Kidney (tissue), 14 donors: ENCODE data around the gene POR. TPM values are rescaled to one million over a fixed set of nuclear protein-coding genes. Genes with fewer than 3 reads are reported as not detected.
"Not testable (repeated sequence)": the region's sequence is repeated elsewhere in the genome, so short reads cannot be mapped to it uniquely, and the experiment has no call there.

Source experiments
- DNase-seq, 5 donors: peaks; one replicate each; pipeline ENCODE4 v3.0.0-alpha.2; 2013 to 2020
- FAIRE-seq: peaks from 2 replicates; lab custom pipeline; 2012; peaks lifted over from hg19 to GRCh38; lab: Jason Lieb, UNC
- H3K27ac ChIP-seq, 2 donors: one replicate each; pipeline ENCODE4 v1.7.0; 2013; ENCODE audit warnings: low read depth in 2 of 2, low read length in 2 of 2, inconsistent platforms in 1 of 2
- H3K27me3 ChIP-seq: one replicate; pipeline ENCODE4 v1.7.1; 2013; ENCODE audit warnings: low read length, inconsistent platforms; ENCODE audit not compliant: control insufficient read depth, insufficient read depth
- H3K36me3 ChIP-seq, 3 donors: one replicate each; pipeline versions ENCODE4 v1.7.0 to v1.7.1; 2013; ENCODE audit warnings: low read length in 3 of 3, control low read depth in 1 of 3, inconsistent platforms in 1 of 3; ENCODE audit not compliant: insufficient read depth in 3 of 3, control insufficient read depth in 2 of 3
- H3K4me1 ChIP-seq, 3 donors: one replicate each; pipeline versions ENCODE4 v1.7.0 to v1.7.1; 2013; ENCODE audit warnings: low read length in 3 of 3, inconsistent platforms in 1 of 3, low read depth in 1 of 3; ENCODE audit not compliant: control insufficient read depth in 2 of 3, insufficient read depth in 2 of 3
- H3K4me3 ChIP-seq, 3 donors: one replicate each; pipeline versions ENCODE4 v1.7.0 to v1.8.1; 2013; ENCODE audit warnings: low read length in 3 of 3, control low read depth in 1 of 3, inconsistent platforms in 1 of 3
- H3K9ac ChIP-seq, 3 donors: one replicate each; pipeline versions ENCODE4 v1.7.0 to v1.7.1; 2013; ENCODE audit warnings: low read length in 3 of 3, control low read depth in 1 of 3, inconsistent platforms in 1 of 3
- H3K9me3 ChIP-seq, 3 donors: one replicate each; pipeline versions ENCODE4 v1.7.0 to v1.7.1; 2013; ENCODE audit warnings: low read length in 3 of 3, control low read depth in 1 of 3, inconsistent platforms in 1 of 3; ENCODE audit not compliant: control insufficient read depth in 2 of 3, insufficient read depth in 1 of 3
- intact Hi-C: fragments of 100-400 bp; cut with DNase I; formaldehyde crosslinking; loops from one replicate; pipeline ENCODE4 v1.11.1; 2022
- polyA plus RNA-seq: library from polyadenylated mRNA; stranded (reverse); fragments of 350-450 nt; fragmentation: Illumina TruSeq; extraction: RNeasy Lipid Tissue Mini Kit (QIAGEN cat#74804); gene quantifications from one replicate; pipeline ENCODE4 v1.2.3, GENCODE V29; 2014; ENCODE audit warnings: low read depth, low replicate concordance; ENCODE audit not compliant: insufficient read depth
- total RNA-seq: library from RNA; stranded (reverse); fragmentation: NEBNext Ultra II Directional; extraction: Animal tissue kit (Norgen Biotek cat#: 25700); gene quantifications from one replicate; pipeline ENCODE4 v1.2.1, GENCODE V29; 2021
- TF ChIP-seq, protein P1 (sequence below): IDR thresholded peaks from 3 replicates; pipeline ENCODE4 v1.5.1; 2012; ENCODE audit warnings: mild to moderate bottlenecking, moderate library complexity, borderline replicate concordance; ENCODE audit not compliant: insufficient read depth; ENCODE audit errors: extremely low read depth
- donor health status: control.
- donor health status: control.
- donor health status: control.
- donor health status: control.
- donor health status: control.
- donor health status: DM: yes; HTN: yes; CAD: no.
- donor health status: Normal renal cell carcinoma (clear cell type).

POR gene
- total and polyA plus RNA-seq, 2 donors from 2014 or later: 122 to 130 TPM

DNA sequence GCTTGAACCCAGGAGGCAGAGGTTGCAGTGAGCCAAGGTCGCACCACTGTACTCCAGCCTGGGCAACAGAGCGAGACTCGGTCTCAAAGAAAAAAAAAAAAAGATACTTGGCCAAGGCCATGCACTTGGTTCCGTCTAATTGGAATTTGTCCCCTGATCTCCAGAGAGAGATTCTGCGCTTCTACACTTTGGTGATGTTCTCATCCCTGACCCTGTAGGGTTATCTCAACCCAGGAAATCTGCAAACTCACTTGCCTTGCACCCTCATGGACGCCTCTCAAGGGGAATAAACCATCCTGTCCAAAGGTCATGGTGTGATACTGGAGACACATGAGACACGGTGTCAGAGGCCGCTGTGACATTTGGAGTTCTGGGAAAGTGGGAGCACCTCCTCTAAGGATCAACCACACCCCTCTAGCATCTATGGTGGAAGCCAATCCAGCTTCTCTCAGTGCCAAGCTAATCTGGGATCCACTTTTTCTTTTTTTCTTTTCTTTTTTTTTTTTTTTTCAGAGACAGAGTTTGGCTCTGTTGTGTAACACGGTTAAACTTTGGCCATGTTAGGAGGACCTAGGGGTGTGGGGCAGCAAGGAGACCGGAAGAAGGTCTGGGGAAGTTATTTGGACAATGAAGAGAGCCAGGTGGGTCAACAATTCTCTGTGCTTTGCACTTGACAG lies 7.8 kb upstream of the POR start:
- peaks cover 0 to 2% (median 0%) of the 10 kb centered on the region in 3 donors for H3K4me1 ChIP-seq
- peak overlapping the region in 1 of 2 donors; percentile 23 for H3K27ac ChIP-seq
- DNase-seq (peak in 1 of 5 donors; percentile 81), FAIRE-seq (no peak)
- no peaks in the 10 kb centered on the region for H3K27me3 ChIP-seq
- TF ChIP-seq, protein P1, sequence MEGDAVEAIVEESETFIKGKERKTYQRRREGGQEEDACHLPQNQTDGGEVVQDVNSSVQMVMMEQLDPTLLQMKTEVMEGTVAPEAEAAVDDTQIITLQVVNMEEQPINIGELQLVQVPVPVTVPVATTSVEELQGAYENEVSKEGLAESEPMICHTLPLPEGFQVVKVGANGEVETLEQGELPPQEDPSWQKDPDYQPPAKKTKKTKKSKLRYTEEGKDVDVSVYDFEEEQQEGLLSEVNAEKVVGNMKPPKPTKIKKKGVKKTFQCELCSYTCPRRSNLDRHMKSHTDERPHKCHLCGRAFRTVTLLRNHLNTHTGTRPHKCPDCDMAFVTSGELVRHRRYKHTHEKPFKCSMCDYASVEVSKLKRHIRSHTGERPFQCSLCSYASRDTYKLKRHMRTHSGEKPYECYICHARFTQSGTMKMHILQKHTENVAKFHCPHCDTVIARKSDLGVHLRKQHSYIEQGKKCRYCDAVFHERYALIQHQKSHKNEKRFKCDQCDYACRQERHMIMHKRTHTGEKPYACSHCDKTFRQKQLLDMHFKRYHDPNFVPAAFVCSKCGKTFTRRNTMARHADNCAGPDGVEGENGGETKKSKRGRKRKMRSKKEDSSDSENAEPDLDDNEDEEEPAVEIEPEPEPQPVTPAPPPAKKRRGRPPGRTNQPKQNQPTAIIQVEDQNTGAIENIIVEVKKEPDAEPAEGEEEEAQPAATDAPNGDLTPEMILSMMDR: no peak
- no peak overlapping the region for H3K4me3 ChIP-seq
- H3K36me3 ChIP-seq: no peaks in the 10 kb centered on the region
- H3K9me3 ChIP-seq: no peaks in the 10 kb centered on the region
- intact Hi-C loops: no loop called here
- H3K9ac ChIP-seq: no peak overlapping the region

DNA sequence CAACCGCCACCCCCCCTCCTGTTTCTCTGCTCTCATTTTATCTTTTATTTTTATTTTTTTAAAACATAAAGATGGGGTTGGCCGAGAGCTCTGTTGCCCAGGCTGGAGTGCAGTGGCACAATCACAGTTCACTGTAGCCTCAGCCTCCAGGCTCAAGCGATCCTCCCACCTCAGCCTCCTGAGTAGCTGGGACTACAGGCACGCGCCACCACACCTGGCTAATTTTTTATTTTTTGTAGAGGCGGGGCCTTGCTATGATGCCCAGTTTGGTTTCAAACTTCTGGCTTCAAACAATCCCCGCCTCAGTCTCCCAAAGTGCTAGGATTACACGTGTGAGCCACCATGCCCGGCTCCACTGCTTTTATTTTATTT lies 7.3 kb upstream of the POR start:
- H3K9ac ChIP-seq, intact Hi-C loops, H3K4me3 ChIP-seq, H3K36me3 ChIP-seq, H3K9me3 ChIP-seq, H3K4me1 ChIP-seq, FAIRE-seq, DNase-seq, H3K27me3 ChIP-seq, H3K27ac ChIP-seq: not testable (repeated sequence)

DNA sequence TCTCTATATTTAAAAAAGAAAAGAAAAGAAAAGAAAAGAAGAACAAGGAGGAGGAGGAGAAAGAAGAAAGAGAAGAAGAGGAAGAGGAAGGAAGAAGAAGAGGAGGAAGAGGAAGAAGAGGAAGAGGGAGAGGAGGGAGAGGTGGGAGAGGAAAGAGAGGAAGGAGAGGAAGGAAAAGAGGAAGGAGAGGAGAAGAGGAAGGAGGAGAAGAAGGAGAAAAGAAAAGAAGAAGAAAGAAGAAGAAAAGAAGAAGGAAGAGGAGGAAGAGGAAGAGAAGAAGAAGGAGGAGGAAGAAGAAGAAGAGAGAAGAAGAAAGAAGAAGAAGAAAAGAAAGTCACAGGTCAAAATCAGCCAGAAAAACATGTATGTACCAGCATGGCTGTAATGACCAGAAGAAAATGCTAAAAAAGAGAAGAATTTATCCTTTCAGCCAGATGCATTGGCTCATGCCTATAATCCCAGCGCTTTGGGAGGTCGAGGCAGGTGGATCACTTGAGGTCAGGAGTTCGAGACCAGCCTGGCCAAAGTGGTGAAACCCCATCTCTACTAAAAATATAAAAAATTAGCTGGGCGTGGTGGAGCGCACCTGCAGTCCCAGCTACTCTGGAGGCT lies 5.3 kb upstream of the POR start:
- TF ChIP-seq, protein P1: no peak
- no peak overlapping the region for H3K4me3 ChIP-seq
- intact Hi-C loops: no loop called here

DNA sequence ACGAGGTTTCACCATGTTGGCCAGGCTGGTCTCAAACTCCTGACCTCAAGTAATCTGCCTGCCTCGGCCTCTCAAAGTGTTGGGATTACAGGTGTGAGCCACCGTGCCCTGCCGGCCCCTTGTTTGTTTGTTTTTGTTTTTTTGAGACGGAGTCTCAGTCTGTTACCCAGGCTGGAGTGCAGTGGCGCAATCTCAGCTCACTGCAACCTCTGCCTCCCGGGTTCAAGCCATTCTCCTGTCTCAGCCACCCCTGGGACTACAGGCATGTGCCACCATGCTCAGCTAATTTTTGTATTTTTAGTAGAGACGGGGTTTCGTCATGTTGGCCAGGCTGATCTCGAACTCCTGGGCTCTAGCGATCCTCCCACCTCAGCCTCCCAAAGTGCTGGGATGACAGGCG lies 3.8 kb upstream of the POR start:
- H3K9me3 ChIP-seq, FAIRE-seq, H3K9ac ChIP-seq, DNase-seq, H3K27me3 ChIP-seq, H3K4me3 ChIP-seq, H3K36me3 ChIP-seq, H3K4me1 ChIP-seq, H3K27ac ChIP-seq, intact Hi-C loops: not testable (repeated sequence)

More for the DNA sequence above, 5.3 kb upstream of the POR start:
- FAIRE-seq (no peak), DNase-seq (no peak)
- H3K9me3 ChIP-seq: no peaks in the 10 kb centered on the region
- no peaks in the 10 kb centered on the region for H3K36me3 ChIP-seq
- no peak overlapping the region for H3K27ac ChIP-seq
- H3K9ac ChIP-seq: no peak overlapping the region
- H3K27me3 ChIP-seq: no peaks in the 10 kb centered on the region
- peaks cover 0 to 6% (median 0%) of the 10 kb centered on the region in 3 donors for H3K4me1 ChIP-seq
